Upper lobe of left lung (tissue), 6 donors: Measurements from ENCODE around the gene DSTYK. TPM values are rescaled to one million over a fixed set of nuclear protein-coding genes. Genes with fewer than 3 reads are reported as not detected.

Experiments used
- ATAC-seq, 2 donors: fragments of 200-7000 bp; cut with Tn5 transposase; one replicate each; pipeline ENCODE4 v1.9.1; 2022; ENCODE audit warnings: mild to moderate bottlenecking in 2 of 2, moderate library complexity in 2 of 2; ENCODE audit not compliant: low FRiP score in 2 of 2
- DNase-seq, 2 donors: peaks; one replicate each; pipeline ENCODE4 v3.0.0-alpha.2; 2019 to 2020
- H3K27ac ChIP-seq, 4 donors: fragments of 200-600 bp; sonication (generic); one replicate each; pipeline ENCODE4 v1.5.1; 2016 to 2019
- H3K27me3 ChIP-seq, 4 donors: fragments of 200-600 bp; sonication (generic); one replicate each; pipeline ENCODE4 v1.5.1; 2017 to 2019
- H3K36me3 ChIP-seq, 4 donors: fragments of 200-600 bp; sonication (generic); one replicate each; pipeline ENCODE4 v1.5.1; 2016 to 2019
- H3K4me1 ChIP-seq, 4 donors: fragments of 200-600 bp; sonication (generic); one replicate each; pipeline ENCODE4 v1.5.1; 2018 to 2019
- H3K4me3 ChIP-seq, 4 donors: fragments of 200-600 bp; sonication (generic); one replicate each; pipeline ENCODE4 v1.5.1; 2017 to 2019; ENCODE audit warnings: mild to moderate bottlenecking in 2 of 4, moderate library complexity in 1 of 4
- H3K9me3 ChIP-seq, 4 donors: fragments of 200-600 bp; sonication (generic); one replicate each; pipeline ENCODE4 v1.5.1; 2018 to 2019
- EP300 ChIP-seq, 4 donors: sonication (generic); formaldehyde crosslinking; IDR thresholded peaks; one replicate each; pipeline ENCODE4 v1.5.1; 2017; ENCODE audit warnings: antibody characterized with exemption in 4 of 4, control low read depth in 2 of 4
- POLR2A ChIP-seq, 4 donors: fragments of 450-650 bp; IDR thresholded peaks; one replicate each; pipeline ENCODE4 v1.5.1; 2016 to 2017; ENCODE audit warnings: antibody characterized with exemption in 4 of 4, mild to moderate bottlenecking in 2 of 4
- POLR2AphosphoS5 ChIP-seq, 2 donors: sonication (generic); formaldehyde crosslinking; IDR thresholded peaks; one replicate each; pipeline ENCODE4 v1.5.1; 2017; ENCODE audit warnings: antibody characterized with exemption in 2 of 2
- WGBS, 2 donors: methylation state at CpG; one replicate each; pipeline ENCODE4 v1.1.5; 2017 to 2018; 5-methylcytosine and 5-hydroxymethylcytosine counted together
- total RNA-seq, 6 donors: library from RNA; depleted of rRNA in 4 of 6; stranded (reverse); fragments of >200 nt in 4 of 6; gene quantifications; one replicate each; pipeline versions ENCODE4 v1.1.0 to v1.2.1, GENCODE V29; 2016 to 2021
- TF ChIP-seq, protein P1 (sequence below), 6 experiments: fragments of 450-650 bp in 4 of 6; fragments of 200-600 bp in 2 of 6; sonication (generic) in 2 of 6; IDR thresholded peaks; one replicate each; pipeline ENCODE4 v1.5.1; 2016 to 2019; ENCODE audit warnings: antibody characterized with exemption in 6 of 6
- donor health status: DM: no; HTN: no; CAD: no; lungs with moderate emphysema.
- donor health status: DM: no; HTN: yes; CAD: no; lungs with severe emphysema.

The DSTYK gene
- total RNA-seq, 6 donors from 2014 or later, result 8.4 to 15.7 (median 10.6) TPM

DNA sequence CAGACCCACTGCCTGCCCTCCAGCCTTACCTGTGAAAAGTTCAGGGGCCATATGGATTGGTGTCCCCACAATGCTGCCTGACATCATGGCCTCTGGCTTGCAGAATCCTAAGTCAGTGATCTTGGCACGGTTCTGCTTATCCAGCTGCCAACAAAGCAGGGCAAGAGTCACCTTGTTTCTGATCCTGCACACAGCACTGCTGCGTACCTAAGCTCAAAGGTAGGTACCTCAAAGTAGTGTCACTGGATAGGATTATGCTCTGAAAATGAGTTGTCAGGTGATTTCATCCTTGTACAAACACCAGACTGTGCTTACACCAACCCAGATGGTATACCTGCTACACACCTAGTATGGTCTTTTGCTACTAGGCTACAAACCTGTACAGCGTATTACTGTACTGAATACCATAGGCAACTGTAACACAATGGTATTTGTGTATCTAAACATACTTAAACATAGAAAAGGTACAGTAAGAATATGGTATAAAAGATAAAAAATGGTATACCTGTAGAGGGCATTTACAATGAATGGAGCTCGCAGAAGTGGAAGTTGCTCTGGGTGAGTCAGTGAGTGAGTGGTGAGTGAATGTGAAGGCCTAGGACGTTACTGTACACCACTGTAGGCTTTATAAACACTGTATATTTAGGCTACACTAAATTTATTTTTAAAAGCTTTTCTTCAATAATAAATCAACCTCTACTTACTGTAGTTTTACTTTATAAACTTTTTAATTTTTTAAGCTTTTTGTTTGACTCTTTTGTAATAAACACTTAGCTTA lies 60.7 kb downstream of the DSTYK start:
- WGBS, 2 donors, result 85 to 94% methylated on average over 5 of the region's 5 CpGs
- H3K9me3 ChIP-seq, result peaks cover 0 to 4% (median 2%) of the 10 kb centered on the region in 4 donors
- ATAC-seq, result no peak
- H3K36me3 ChIP-seq, result peaks cover 3 to 80% (median 34%) of the 10 kb centered on the region in 4 donors
- TF ChIP-seq, protein P1, sequence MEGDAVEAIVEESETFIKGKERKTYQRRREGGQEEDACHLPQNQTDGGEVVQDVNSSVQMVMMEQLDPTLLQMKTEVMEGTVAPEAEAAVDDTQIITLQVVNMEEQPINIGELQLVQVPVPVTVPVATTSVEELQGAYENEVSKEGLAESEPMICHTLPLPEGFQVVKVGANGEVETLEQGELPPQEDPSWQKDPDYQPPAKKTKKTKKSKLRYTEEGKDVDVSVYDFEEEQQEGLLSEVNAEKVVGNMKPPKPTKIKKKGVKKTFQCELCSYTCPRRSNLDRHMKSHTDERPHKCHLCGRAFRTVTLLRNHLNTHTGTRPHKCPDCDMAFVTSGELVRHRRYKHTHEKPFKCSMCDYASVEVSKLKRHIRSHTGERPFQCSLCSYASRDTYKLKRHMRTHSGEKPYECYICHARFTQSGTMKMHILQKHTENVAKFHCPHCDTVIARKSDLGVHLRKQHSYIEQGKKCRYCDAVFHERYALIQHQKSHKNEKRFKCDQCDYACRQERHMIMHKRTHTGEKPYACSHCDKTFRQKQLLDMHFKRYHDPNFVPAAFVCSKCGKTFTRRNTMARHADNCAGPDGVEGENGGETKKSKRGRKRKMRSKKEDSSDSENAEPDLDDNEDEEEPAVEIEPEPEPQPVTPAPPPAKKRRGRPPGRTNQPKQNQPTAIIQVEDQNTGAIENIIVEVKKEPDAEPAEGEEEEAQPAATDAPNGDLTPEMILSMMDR (IDR thresholded peaks at IDR 0.05), result no peak
- TF ChIP-seq POLR2AphosphoS5 (IDR thresholded peaks at IDR 0.05), result no peak
- TF ChIP-seq EP300 (IDR thresholded peaks at IDR 0.05), result no peak
- no peak for TF ChIP-seq POLR2A (IDR thresholded peaks at IDR 0.05)
- H3K4me1 ChIP-seq, result no peaks in the 10 kb centered on the region
- DNase-seq, result no peak
- no peaks in the 10 kb centered on the region for H3K27me3 ChIP-seq
- H3K27ac ChIP-seq, result no peak overlapping the region
- no peak overlapping the region for H3K4me3 ChIP-seq

DNA sequence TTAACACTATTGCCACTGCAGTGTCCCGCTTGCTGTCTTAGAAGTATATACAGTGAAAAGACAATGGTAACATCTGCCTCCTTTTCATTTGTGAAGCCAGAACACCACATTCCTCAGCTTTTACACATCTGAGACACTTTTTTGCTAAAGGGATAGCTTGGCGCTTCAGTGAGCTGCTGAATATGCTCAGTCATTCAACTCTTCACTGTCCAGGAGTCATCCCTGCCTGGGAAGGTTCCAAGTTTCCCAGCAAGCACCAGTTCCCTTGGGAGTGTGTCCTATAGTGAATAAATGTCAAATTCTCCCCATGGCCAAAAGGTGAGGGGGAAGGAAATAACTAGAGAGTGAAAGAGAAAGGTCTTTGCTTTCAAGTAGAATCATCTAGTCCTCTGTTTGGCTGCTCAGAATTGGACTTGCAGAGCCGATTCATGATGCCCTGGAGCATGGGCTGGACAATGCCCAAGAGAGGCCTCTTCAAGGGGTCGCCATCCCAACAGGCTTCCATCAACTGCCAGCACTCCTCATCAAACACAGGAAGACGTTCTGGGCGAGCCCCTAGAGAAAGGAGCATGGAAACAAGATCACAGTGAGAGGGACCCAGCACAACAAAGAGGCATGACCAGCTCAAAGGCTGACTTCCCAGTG lies 64.2 kb downstream of the DSTYK start:
- H3K36me3 ChIP-seq, result peaks cover 0 to 56% (median 21%) of the 10 kb centered on the region in 4 donors
- no peak overlapping the region for H3K4me3 ChIP-seq
- DNase-seq (no peak), ATAC-seq (no peak)
- no peaks in the 10 kb centered on the region for H3K27me3 ChIP-seq
- H3K27ac ChIP-seq, result no peak overlapping the region
- peaks cover 0 to 5% (median 0%) of the 10 kb centered on the region in 4 donors for H3K4me1 ChIP-seq
- WGBS, 2 donors, result 80 to 85% methylated on average over 6 of the region's 6 CpGs
- no peak for TF ChIP-seq POLR2A (IDR thresholded peaks at IDR 0.05)
- TF ChIP-seq, protein P1 (IDR thresholded peaks at IDR 0.05), result no peak
- TF ChIP-seq POLR2AphosphoS5 (IDR thresholded peaks at IDR 0.05), result no peak
- no peak for TF ChIP-seq EP300 (IDR thresholded peaks at IDR 0.05)
- H3K9me3 ChIP-seq, result no peaks in the 10 kb centered on the region

DNA sequence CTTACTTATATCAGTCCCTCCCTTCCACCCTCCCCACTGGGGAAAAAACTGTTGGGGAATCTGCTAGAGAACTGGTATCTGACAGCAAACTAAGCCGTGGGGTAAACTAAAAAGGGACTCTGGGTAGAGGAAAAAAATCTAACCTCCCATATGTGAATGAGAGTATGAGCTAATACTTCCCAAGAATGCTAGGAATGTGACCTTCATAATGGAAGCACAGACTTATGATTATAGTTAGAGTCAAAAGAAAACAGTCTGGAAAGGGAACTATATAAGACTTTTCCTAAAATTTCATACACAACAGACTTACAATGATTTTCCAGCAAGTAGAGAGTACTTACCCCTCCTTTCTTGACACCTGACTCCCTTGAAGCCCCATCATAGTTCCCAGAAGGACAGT lies 66.8 kb downstream of the DSTYK start:
- peak overlapping the region in 1 of 4 donors; percentile 11 for H3K27ac ChIP-seq
- H3K9me3 ChIP-seq, result no peaks in the 10 kb centered on the region
- ATAC-seq (no peak), DNase-seq (no peak)
- TF ChIP-seq EP300 (IDR thresholded peaks at IDR 0.05) (no peak), POLR2AphosphoS5 (IDR thresholded peaks at IDR 0.05) (no peak), POLR2A (IDR thresholded peaks at IDR 0.05) (no peak)
- TF ChIP-seq, protein P1 (IDR thresholded peaks at IDR 0.05), result no peak
- peaks cover 4 to 13% (median 10%) of the 10 kb centered on the region in 4 donors for H3K4me1 ChIP-seq
- peaks cover 0 to 37% (median 14%) of the 10 kb centered on the region in 4 donors for H3K36me3 ChIP-seq
- WGBS, 2 donors, result 17 to 36% methylated on average over 1 of the region's 1 CpG
- no peak overlapping the region for H3K4me3 ChIP-seq
- H3K27me3 ChIP-seq, result no peaks in the 10 kb centered on the region

DNA sequence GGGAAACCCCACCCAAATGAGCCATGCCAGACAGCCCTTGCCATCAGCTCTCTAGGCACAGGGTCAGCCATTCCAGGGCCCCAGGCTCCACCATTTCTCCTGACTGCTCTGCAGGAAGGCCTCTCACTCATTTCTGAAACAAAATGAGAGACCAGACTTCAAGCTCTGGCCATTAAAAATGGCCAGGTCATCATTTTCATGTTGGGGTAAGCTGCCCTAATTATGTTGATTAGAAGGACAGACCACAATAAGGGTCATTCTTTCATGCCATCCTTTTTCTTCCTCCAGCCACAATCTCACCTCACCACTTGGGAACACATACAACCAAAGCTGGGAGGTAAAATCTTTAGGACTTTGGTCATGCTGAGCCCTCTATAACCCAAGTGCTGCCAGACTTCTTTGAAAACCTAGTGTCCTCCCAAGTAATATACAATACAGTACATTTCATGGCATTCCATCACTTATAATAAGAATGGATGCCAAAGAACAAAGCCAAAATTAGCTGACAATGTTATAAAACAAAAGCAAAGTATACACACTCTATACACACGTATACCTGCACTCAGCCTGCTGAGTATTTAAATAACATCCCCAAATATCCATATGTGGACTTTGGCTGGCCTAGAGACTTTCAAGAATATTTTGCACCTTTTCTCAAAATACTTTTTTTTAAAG lies 67.3 kb downstream of the DSTYK start:
- DNase-seq (no peak), ATAC-seq (no peak)
- no peak overlapping the region for H3K4me3 ChIP-seq
- no peaks in the 10 kb centered on the region for H3K27me3 ChIP-seq
- peaks cover 0 to 31% (median 12%) of the 10 kb centered on the region in 4 donors for H3K36me3 ChIP-seq
- no peak overlapping the region for H3K27ac ChIP-seq
- 61 to 64% methylated on average over 1 of the region's 1 CpG for WGBS, 2 donors
- H3K4me1 ChIP-seq, result peaks cover 4 to 13% (median 10%) of the 10 kb centered on the region in 4 donors
- TF ChIP-seq, protein P1 (IDR thresholded peaks at IDR 0.05), result no peak
- TF ChIP-seq EP300 (IDR thresholded peaks at IDR 0.05) (no peak), POLR2AphosphoS5 (IDR thresholded peaks at IDR 0.05) (no peak), POLR2A (IDR thresholded peaks at IDR 0.05) (no peak)
- no peaks in the 10 kb centered on the region for H3K9me3 ChIP-seq
